ENCODE measurements around the gene SUSD1.

The SUSD1 gene

GRCh38 chr9:112037281-112038016 lies 137.6 kb downstream of the SUSD1 start:
- no peak for DNase-seq

GRCh38 chr9:112035166-112035826 lies 139.8 kb downstream of the SUSD1 start:
- DNase-seq, result no peak

- DNase-seq, result no peak
These were observed 140.9 kb downstream of the SUSD1 start for GRCh38 chr9:112034216-112034611.

- DNase-seq, result no peak
These were observed 141.6 kb downstream of the SUSD1 start for GRCh38 chr9:112033237-112034215.

GRCh38 chr9:112032743-112033142 lies 142.4 kb downstream of the SUSD1 start:
- DNase-seq, result no peak

- DNase-seq, result no peak
These were observed 143.1 kb downstream of the SUSD1 start for GRCh38 chr9:112032009-112032408.

- no peak for DNase-seq
These were observed 143.7 kb downstream of the SUSD1 start for GRCh38 chr9:112031400-112031799.

- no peak for DNase-seq
These were observed 145.1 kb downstream of the SUSD1 start for GRCh38 chr9:112029921-112030444.

- DNase-seq, result no peak
These were observed 146.6 kb downstream of the SUSD1 start for GRCh38 chr9:112028242-112029221.

- DNase-seq, result no peak
These were observed 149.2 kb downstream of the SUSD1 start for GRCh38 chr9:112025850-112026249.

- no peak for DNase-seq
These were observed 153.4 kb downstream of the SUSD1 start for GRCh38 chr9:112021742-112022141.

- DNase-seq, result no peak
These were observed 154.2 kb downstream of the SUSD1 start for GRCh38 chr9:112020680-112021596.

GRCh38 chr9:112017878-112018277 lies 157.2 kb downstream of the SUSD1 start:
- no peak for DNase-seq

GRCh38 chr9:112015736-112016135 lies 159.4 kb downstream of the SUSD1 start:
- DNase-seq, result no peak

- DNase-seq, result no peak
These were observed 159.9 kb downstream of the SUSD1 start for GRCh38 chr9:112015149-112015548.

GRCh38 chr9:112013266-112013665 lies 161.8 kb downstream of the SUSD1 start:
- no peak for DNase-seq

- DNase-seq, result peak; percentile 91
These were observed 162.8 kb downstream of the SUSD1 start for GRCh38 chr9:112012026-112012902.

GRCh38 chr9:112011051-112011620 lies 164.0 kb downstream of the SUSD1 start:
- no peak for DNase-seq

- DNase-seq, result no peak
These were observed 164.6 kb downstream of the SUSD1 start for GRCh38 chr9:112010537-112010936.

All from SIG-M5 (cell line).